Stimulated activated CD4-positive, alpha-beta T cell treated with anti-CD3 and anti-CD28 coated beads, Interleukin-4, amount 100 ng/mL, for 48 hours (primary cell): ENCODE data around the gene CDH26.
"Not testable (repeated sequence)": the region's sequence is repeated elsewhere in the genome, so short reads cannot be mapped to it uniquely, and the experiment has no call there.

Experiments used
- DNase-seq, 2 donors: peaks; one replicate each; pipeline ENCODE4 v3.0.0-alpha.2; 2020; ENCODE audit warnings: low read depth in 2 of 2

Gene CDH26

DNA sequence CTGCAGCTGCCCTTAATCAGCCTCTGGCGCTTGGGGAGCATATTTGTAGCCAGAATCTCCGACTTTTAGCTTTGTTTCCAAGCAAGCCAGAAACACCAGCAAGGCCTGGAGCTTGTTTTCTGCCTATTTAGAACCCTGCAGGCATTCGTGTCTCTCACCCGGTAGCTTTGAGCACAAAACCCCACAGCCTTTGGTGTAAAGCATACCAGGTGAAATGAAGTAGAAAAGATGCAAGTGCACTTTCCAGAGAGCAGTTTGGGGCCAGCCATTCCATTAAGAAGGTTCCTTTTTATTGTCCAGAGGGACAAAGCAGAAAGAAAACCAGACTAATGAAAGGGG lies 17.3 kb upstream of the CDH26 start:
- DNase-seq: no peak

DNA sequence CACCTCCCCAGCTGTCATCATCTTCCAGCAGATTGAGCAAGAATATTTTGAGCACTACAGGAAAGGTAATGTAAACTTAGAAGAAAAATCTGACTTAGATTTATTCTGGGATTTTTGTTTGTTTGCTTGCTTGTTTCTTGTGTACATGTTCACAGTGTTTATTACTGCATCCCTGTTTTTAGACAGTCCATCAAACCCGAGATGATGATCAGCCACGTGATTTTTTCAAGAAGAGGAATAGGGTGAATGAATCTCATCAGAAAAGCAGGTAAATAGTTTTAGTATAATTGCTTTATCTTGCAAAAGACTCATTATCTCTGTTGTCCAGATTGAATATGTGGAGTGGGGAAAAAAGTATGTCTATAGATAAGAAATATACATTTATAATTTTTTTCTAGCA lies 16.0 kb upstream of the CDH26 start:
- no peak for DNase-seq

DNA sequence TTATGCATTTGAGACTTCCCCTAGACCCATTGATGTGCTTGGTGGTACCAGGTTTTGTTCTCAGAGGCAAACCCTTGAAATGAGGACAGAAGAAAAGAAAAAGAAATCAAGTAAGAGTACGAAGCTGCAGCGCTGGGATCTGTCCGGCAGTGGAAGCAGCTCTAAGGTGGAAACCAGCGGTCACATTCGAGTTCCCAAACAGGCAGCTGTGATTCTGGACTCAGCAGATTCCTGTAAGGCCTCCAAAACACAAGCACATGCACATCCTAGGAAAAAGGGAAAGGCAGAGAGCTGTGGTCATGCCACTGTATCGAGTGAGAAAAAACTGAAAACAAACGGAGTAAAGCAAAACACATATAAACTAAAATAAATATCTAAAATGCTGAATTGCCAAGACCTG lies 13.5 kb upstream of the CDH26 start:
- DNase-seq: no peak

DNA sequence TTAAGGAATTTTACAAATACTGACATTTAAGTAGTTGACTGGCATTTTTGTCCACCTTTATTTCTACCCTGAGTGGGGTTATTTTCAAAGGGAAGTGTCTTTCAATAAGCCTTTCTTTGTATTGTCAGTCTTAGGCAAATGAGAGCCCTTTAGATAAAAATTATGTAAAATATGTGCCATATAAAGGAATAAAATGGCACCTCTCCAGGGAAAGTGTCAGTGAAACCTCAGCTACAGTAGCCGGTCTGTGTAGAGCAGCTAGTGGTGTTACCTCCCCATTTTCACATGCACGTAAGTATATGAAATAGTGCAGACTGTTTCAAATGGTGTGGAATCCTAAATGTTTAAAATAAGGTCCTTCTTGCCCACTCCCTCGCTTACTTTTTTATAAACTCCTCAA lies 13.0 kb upstream of the CDH26 start:
- no peak for DNase-seq

DNA sequence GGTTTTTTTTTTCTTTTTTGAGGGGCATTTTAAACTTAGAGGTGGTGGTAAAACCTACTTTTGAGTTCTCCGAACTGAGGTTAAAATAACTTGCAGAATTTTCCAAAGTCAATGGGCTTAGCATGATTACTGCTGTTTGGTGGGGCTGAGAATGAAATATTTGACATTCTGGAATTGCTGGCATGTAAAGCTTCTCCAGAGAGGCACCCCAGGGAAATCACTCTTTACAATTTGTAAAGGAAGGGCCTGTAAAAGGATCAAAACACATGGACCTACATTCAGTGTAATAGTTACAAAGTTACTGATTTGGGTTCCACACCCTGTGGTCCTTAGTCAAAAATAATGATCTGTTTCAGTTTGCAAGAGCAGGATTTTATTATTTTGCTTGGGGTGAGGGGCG lies 12.5 kb upstream of the CDH26 start:
- no peak for DNase-seq

DNA sequence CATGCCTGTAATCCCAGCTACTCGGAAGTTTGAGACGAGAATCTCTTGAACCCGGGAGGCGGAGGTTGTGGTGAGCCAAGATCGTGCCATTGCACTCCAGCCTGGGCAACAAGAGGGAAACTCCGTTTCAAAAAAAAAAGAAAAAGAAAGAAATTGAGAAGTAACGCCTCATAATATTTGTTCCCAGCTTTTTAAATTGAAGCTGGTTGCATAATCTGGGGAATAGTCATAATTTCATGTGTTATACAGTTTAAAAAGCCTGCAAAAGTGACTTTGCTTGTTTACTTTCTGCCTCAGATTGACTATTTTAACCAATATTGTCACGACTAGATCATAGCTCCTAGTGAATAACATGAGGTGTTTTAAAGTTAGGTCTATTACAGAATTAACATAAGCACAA lies 10.8 kb upstream of the CDH26 start:
- DNase-seq: no peak

DNA sequence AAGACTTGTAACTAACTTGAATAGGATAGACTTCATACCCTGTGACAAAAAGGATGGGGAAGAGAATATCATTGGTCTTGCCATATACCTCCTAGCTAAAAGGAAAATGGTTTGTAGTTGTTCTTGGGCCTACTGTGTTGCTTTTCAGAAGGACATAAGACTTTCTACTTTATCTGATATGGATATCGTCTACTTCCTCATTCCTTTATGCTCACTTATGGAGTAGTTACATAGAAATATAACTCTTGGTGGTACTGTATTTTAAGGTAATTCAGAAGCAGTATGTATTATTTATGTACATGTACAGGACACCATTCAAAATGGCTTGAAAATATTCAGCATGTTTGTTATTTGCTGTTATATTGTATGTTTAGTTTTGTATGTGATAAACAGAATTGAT lies 10.0 kb upstream of the CDH26 start:
- no peak for DNase-seq

DNA sequence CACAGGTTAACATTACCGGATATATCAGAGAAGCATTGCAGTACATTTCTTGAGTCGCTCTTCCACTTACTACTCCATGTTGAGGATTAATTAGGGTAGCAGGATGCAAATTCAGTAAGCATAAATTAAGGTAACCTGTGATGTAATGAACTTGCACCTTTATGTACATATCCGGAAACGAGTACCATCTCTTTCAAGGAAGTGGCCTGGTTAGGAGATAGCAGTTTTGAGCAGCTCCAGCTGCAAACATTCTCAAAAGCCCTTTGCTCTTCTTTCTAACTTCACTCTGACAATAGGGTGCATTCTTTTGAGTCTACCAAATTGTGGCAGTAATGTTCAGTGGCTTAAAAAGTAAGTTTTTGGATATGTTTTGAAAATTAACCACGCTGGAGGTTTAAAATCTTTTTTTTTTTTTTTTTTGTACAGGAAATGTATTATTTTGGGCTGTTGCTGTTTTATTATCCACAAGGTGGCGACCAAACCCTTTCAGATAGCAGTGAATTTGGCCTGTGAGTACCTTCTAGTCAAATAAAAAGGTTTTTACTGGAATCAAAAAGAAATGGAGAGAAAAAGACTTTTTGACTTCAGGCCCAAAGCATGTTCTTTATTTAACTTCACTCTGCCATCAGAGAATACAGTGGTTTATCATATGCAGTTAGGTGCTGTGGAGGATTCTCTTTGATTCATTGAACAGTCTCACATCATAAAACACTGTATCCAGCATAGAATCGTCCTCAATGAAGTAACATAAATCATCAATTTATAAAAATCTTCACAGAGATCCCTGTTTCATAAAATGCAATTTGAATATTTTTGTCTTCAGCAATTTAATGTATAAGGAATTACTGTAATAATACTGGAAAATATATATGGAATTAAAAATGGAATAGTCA lies 9.1 kb upstream of the CDH26 start:
- no peak for DNase-seq

DNA sequence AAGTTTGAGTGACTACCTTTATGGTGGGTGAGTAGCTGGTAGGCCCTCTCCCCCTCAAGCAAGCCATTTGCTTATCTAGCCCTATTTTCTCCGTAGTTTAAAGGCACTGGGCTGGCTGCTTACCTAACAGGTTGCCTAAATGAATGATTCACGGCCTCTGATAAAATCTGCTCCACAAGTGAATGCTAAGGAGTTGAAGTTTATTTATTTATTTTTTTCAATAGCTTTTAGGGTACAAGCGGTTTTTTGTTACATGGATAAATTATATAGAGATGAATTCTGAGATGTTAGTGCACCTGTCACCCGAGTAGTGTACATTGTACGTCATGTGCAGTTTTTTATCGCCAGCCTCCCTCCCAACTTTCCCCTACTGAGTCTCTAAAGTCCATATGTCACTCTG lies 8.3 kb upstream of the CDH26 start:
- DNase-seq: no peak

DNA sequence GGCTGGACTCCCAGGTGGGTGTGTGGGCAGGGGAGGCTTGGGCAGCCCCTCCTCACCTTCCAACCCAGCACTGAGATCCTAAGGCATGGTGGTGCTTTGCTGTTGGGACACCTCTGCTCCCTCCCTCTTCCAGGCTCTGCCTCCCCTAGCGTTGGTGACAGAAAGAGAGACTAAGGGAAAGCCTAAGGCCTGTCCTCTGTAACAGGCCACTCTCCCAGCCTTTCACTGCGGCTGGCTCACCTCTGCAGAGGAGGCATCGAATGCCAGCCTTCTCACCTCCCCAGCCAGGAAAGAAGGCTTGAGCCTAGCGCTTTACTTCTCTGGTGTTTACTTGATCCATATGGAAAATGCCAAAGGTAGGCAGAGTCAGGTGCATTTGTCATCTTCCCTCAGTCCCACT lies 3.5 kb upstream of the CDH26 start:
- no peak for DNase-seq

DNA sequence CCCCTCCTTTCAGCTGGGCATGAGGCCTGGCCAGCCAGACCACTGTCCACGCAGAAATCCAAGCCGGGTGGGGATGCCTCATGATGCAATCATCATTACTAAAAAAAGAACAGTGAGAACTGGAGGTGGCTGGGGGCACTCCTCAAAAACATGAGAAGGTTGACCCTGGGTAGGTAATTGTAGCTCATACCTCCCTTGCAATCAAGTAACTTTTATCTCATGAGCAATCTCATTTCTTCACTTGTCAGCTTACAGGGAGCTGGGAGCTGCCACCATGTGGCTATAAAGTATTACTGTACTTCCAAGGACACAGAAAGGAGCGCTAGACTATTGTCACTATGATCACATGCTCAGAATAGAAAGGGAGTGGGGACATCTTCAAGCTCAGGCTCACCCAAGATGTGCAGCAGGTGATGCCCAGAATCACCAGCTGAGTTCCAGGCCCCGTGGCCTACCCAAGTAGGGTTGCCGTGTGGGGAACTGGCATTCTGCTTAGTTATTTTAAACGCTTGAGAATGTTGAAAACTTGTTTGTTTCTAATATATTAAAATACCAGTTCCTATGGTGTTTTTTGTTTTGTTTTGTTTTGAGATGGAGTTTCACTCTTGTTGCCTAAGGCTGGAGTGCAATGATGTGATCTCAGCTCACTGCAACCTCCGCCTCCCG lies 3.0 kb upstream of the CDH26 start:
- DNase-seq: no peak

DNA sequence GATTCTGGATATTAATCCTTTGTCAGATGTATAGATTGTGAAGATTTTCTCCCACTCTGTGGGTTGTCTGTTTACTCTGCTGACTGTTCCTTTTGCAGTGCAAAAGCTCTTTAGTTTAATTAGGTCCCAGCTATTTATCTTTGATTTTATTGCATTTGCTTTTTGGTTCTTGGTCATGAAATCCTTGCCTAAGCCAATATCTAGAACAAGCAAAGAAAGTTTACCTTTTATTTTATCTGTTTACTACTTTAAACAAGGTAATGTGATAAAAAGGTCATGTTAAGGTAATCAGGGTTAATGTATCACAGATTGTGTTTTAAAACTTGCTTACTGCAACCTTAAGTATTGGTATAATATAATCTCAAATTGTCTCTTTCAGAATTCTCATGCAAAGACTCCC lies 655 bp upstream of the CDH26 start:
- DNase-seq: not testable (repeated sequence)

DNA sequence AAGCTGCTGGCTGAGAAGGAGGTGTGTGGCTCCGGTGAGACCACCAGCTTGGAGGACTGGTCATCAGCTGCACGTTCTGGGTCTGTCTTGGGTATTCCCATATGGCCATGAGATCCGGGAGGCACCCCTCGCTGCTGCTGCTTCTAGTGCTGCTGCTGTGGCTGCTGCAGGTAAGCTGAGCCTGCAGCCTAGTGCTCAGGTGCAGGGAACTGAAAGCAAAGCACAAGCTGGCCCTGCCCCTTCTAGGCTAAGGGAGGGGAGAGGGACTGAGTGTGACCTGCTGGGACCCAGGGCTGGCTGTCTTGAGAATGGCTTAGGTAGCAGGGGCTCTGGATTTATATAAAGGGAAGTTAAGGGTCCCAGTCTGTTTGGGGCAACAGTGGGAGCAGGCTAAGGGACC lies 403 bp downstream of the CDH26 start:
- no peak for DNase-seq

DNA sequence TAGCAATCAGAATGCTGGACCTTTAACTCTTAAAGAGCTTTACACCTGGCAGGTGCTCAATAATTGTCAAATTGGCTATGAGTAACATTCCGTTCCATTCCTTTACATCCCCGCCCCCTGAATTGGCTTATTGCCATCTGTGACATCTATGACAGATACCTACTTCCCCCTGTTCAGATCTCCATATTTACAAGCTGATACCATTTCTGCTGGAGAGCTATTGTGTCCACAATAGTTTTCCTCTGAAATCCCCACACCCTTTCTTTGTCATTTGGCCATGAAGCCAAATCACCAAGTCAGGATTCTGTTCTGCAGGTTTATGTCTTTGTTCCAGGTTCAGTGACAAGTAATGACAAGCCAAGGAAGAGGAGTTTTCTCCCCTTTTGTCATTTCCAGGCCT lies 3.2 kb downstream of the CDH26 start:
- DNase-seq: no peak

DNA sequence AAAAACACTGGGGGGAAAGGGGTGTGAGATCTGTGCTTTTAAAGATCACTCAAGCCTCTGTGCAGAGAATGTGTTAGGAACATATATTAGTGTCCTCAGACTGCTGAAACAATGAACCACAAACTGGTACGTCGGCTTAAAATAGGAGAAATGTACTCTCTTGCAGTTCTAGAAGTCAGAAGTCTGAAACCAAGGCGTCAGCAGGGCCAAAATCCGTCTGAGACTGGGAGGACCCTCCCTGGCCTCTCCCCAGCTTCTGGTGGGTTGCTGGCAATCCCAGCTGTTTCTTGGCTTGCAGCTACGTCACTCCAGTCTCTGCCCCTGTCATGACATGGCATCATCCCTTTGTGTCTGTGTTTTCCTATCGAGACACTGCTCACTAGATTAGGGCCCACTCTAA lies 3.9 kb downstream of the CDH26 start:
- no peak for DNase-seq

DNA sequence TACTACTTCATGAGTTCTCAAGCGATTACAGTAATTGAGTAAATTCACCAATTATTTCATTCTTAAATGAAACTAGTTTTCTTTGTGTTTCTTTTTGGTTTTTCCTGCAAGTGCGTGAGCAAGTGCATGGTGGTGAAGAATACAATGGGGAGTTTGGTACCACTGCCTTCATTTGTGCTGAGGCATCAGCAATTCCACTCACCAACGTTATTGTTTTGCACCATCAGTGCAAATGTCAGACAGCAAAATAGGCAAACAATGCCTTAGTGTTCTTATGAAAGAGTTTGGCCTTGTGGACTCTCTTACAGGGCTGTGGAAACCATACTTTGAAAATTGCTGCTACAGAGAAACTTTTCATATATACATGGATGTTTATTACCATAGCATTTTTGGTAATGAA lies 8.2 kb downstream of the CDH26 start:
- no peak for DNase-seq

DNA sequence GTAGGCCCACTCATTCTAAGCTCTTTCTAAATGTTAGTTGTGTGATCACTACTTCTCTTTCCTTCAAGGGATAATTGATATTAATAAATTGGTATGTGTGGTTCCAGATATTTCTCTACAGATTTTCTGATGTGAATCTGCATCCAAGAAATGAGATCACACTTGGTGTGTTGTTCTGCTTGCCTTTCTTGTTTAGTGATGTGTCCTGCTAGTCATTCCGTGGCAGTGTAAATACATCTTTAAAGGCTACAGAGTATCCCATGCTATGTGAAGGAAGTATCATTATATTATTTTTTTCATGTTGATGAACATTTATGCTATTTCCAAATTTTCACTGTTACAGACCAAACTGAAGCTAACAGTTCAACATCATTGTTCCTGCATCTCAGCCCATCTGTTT lies 13.2 kb downstream of the CDH26 start:
- no peak for DNase-seq

DNA sequence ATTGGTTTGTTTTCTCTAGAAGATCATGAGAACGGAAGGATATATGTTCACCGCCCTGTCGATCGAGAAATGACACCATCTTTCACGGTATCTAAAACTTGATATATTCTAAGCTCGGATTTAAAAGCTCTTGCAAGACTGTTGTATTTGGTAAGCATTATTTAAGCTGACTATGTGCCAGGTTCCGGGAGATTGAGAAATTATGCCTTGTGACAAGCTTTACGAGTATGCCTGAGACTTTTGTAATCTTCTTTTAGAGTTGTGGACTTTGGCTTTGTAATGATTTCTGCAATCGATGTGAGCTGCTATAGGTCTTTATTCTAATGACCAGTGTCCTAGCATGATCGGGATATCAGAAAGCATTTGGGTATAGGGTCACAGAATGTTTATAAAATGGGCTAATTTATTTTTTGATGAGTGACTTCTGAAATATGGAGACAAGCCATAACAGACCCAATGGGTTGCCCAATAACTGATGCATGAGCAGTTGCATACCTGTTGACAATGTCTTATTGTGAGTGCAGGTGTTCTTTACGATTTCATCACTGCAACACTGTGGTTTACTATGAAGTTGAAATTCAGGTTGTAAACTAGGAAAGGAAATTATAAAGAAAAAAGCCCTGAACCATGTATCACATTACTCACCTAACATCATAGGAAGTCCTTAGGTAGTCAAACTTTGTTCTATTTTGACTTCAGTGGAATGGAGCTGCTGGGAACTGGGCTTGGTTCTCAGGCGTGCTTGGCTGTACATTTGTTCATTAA lies 14.0 kb downstream of the CDH26 start:
- DNase-seq: no peak

DNA sequence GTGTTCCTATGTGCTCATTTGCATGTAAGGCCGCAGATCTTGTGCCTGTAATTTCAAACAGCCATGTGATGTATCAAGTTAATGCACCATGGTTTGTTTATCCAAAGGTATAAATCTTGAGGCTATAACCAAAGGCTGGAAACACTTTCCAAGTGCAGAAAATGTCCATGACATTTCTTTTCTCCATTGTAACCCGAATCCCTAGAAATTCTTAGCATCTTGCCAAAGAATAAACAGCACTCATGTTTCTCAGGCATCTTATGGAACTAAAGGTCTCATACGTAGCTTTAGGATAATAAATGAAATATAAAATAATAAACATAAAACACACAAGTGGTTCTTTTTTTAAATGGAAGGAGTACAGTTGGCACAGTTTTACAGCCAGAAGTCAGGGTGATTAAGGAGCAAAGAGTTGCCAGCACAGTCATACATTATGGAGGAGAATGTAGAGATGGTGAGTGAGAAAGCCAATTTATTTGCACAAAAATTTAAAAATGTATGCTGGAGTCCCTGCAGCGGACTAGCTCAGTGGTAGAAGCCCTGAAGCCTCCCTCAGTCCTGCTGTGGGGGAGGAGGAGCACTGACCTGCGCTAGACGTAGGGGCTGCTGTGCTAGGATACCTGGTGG lies 18.0 kb downstream of the CDH26 start:
- DNase-seq: no peak

DNA sequence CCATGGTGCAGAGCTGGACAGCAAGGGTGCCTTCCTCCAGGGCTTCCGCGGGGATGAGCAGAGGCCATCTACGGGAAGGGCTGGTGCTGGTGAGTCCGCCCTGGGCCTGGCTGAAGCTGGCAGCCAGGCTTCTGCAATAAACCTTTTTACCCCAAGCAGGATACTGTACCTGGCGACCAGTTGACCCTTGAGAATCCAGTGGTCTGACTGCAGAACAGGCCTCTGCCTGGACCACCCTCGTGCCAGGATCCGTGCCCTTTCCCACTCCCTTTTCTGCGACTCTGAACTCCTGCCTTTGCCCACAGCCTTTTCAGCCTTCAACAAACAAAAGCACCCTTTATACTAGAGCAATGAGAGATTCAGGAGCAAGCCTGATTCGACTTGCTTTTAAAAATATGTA lies 18.9 kb downstream of the CDH26 start:
- no peak for DNase-seq

DNA sequence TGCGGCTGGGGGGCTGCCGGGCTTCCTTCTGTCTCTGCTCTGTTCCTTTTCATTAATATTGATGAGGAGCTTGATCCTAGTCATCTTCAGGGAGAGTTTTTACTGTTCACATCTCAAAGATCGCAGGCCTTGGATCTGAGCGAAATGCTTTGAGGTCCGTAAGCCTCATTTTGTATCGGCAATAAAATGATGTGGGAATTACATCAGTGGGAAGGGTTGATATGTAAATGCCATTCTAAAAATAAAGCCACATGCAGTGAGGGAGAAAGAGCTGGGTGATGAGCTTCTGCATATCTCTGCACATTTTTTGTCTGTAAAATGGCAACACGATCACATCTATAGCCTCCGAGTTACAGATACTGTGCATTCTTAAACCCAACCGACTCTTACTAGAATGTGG lies 24.9 kb downstream of the CDH26 start:
- DNase-seq: no peak

DNA sequence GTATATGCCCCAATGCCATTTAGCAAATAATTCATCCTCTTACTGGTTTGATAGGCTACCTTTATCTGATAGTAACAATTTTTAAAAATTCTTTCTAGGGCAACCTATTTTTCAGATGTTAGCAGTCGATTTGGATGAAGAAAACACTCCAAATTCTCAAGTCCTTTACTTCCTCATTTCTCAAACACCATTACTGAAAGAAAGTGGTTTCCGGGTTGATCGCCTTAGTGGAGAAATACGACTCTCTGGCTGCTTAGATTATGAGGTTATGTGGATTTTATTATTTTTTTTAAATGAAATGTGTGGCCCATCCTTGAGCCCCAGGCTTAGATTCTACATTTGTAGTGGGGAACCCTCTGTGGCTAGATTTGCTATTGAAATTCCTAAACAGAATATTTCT lies 26.3 kb downstream of the CDH26 start:
- no peak for DNase-seq

DNA sequence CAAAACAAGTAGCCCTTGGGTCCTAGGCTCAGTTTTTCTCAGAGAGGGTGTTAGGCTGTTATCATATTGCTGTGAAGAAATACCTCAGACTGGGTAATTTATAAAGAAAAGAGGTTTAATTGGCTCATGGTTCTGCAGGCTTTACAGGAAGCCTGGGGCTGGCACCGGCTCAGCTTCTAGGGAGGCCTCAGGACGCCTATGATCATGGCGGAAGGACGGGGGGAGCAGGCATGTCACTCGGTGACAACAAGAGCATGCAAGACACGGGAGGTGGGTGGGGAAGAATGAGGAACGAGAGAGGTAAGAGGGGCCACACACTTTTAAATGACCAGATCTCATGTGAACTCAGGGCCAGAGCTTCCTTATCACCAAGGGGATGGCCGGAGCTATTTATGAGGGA lies 26.9 kb downstream of the CDH26 start:
- DNase-seq: no peak
